ENCODE results near the gene GNB1L.

Gene GNB1L

GRCh38 chr22:19854778-19855503, at the start of gene GNB1L, which contains the start of gene RTL10:
TSS of gene GNB1L (minus strand) at chr22:19854874. CDS start at chr22:19821355, 33,519 bp downstream.
TSS of gene RTL10 (minus strand) at chr22:19854874. CDS start at chr22:19852261, 2,613 bp downstream.
- DNase-seq = peak; percentile 91 to 92

GRCh38 chr22:19904174-19904856, 49.6 kb upstream of the GNB1L start:
- no peak for DNase-seq

- DNase-seq = no peak
Measured at GRCh38 chr22:19903513-19903912, 48.8 kb upstream of the GNB1L start.

GRCh38 chr22:19903031-19903430, 48.4 kb upstream of the GNB1L start:
- no peak for DNase-seq

GRCh38 chr22:19902245-19902715, 47.6 kb upstream of the GNB1L start:
- DNase-seq = no peak

- no peak for DNase-seq
Measured at GRCh38 chr22:19901577-19902244, 47.0 kb upstream of the GNB1L start.

- DNase-seq = no peak
Measured at GRCh38 chr22:19900707-19901436, 46.2 kb upstream of the GNB1L start.

- no peak for DNase-seq
Measured at GRCh38 chr22:19898831-19899567, 44.3 kb upstream of the GNB1L start.

GRCh38 chr22:19898145-19898544, 43.5 kb upstream of the GNB1L start:
- DNase-seq = no peak

GRCh38 chr22:19897726-19898125, 43.1 kb upstream of the GNB1L start:
- no peak for DNase-seq

- DNase-seq = no peak
Measured at GRCh38 chr22:19896665-19897355, 42.1 kb upstream of the GNB1L start.

GRCh38 chr22:19895160-19895849, 40.6 kb upstream of the GNB1L start:
- DNase-seq = no peak

GRCh38 chr22:19893363-19893762, 38.7 kb upstream of the GNB1L start:
- DNase-seq = no peak

- DNase-seq = no peak
Measured at GRCh38 chr22:19892925-19893324, 38.3 kb upstream of the GNB1L start.

GRCh38 chr22:19892257-19892879, 37.7 kb upstream of the GNB1L start:
- DNase-seq = no peak

GRCh38 chr22:19891317-19892256, 36.9 kb upstream of the GNB1L start:
- no peak for DNase-seq

GRCh38 chr22:19890502-19891316, 36.0 kb upstream of the GNB1L start:
- no peak for DNase-seq

- no peak for DNase-seq
Measured at GRCh38 chr22:19889951-19890350, 35.3 kb upstream of the GNB1L start.
